Fibroblast of lung (primary cell): ENCODE data around the gene MBLAC1. TPM values are rescaled to one million over a fixed set of nuclear protein-coding genes. Genes with fewer than 3 reads are reported as not detected.

ENCODE experiments used
- DNase-seq, 2 donors: peaks; one replicate each; pipeline versions ENCODE4 v3.0.0 to v3.0.0-alpha.2; 2010; ENCODE audit warnings: low read depth in 2 of 2
- H2AFZ ChIP-seq: 2 replicates; pipeline ENCODE4 v1.5.1; 2012; ENCODE audit warnings: low read length, control low read depth, inconsistent platforms
- H3K27ac ChIP-seq: 2 replicates; pipeline ENCODE4 v1.5.1; 2011; ENCODE audit warnings: low read length, control low read depth; ENCODE audit not compliant: insufficient read depth
- H3K27me3 ChIP-seq: 2 replicates; pipeline ENCODE4 v1.5.1; 2011; ENCODE audit warnings: mild to moderate bottlenecking, low read length; ENCODE audit not compliant: control insufficient read depth, insufficient read depth
- H3K36me3 ChIP-seq: 2 replicates; pipeline ENCODE4 v1.5.1; 2011; ENCODE audit warnings: low read length; ENCODE audit not compliant: control insufficient read depth, insufficient read depth
- H3K4me1 ChIP-seq: 2 replicates; pipeline ENCODE4 v1.5.1; 2011; ENCODE audit warnings: low read length; ENCODE audit not compliant: control insufficient read depth, insufficient read depth; ENCODE audit errors: extremely low read depth
- H3K4me2 ChIP-seq: 2 replicates; pipeline ENCODE4 v1.5.1; 2011; ENCODE audit warnings: low read length, control low read depth; ENCODE audit not compliant: insufficient read depth; ENCODE audit errors: extremely low read depth
- H3K4me3 ChIP-seq, 4 experiments: fragments of 200-600 bp in 1 of 4; sonication (generic) in 1 of 4; replicated peaks in 1 of 4; 2 replicates each; pipeline ENCODE4 v1.5.1; 2011 to 2016; ENCODE audit warnings: low read length in 4 of 4, low read depth in 3 of 4, mild to moderate bottlenecking in 3 of 4, control low read depth in 2 of 4, inconsistent platforms in 1 of 4, mixed read lengths in 1 of 4; ENCODE audit not compliant: insufficient read depth in 1 of 4; ENCODE audit errors: control extremely low read depth in 1 of 4
- H3K79me2 ChIP-seq: 2 replicates; pipeline ENCODE4 v1.5.1; 2012; ENCODE audit warnings: mild to moderate bottlenecking, low read length, inconsistent platforms; ENCODE audit not compliant: control insufficient read depth, insufficient read depth
- H3K9ac ChIP-seq: 2 replicates; pipeline ENCODE4 v1.5.1; 2011; ENCODE audit warnings: mild to moderate bottlenecking, low read length, control low read depth; ENCODE audit not compliant: insufficient read depth
- H3K9me3 ChIP-seq: 2 replicates; pipeline ENCODE4 v1.5.1; 2012; ENCODE audit warnings: low read depth, low read length; ENCODE audit not compliant: control insufficient read depth, insufficient read depth
- H4K20me1 ChIP-seq: 2 replicates; pipeline ENCODE4 v1.5.1; 2011; ENCODE audit warnings: low read length; ENCODE audit not compliant: control insufficient read depth, insufficient read depth; ENCODE audit errors: extremely low read depth
- CTCF ChIP-seq, 2 donors: IDR thresholded peaks in 1 of 2; conservative IDR thresholded peaks in 1 of 2; 1 replicate in 1 of 2; 2 replicates in 1 of 2; pipeline ENCODE4 v1.5.1; 2011 to 2012; ENCODE audit warnings: low read length in 2 of 2, control low read depth in 1 of 2, inconsistent platforms in 1 of 2, low read depth in 1 of 2, mild to moderate bottlenecking in 1 of 2
- EZH2 ChIP-seq: IDR thresholded peaks from 2 replicates; pipeline ENCODE4 v1.5.1; 2012; ENCODE audit warnings: low read length, control low read depth, mild to moderate bottlenecking; ENCODE audit errors: missing control alignments
- polyA minus RNA-seq: library from RNA; depleted of rRNA, polyadenylated mRNA; stranded (reverse); fragments of >200 nt; gene quantifications from 2 replicates; pipeline ENCODE4 v1.2.3, GENCODE V29; 2011; ENCODE audit warnings: low replicate concordance
- polyA plus RNA-seq, 2 donors: library from polyadenylated mRNA; depleted of rRNA in 1 of 2; stranded (reverse) in 1 of 2; unstranded in 1 of 2; fragments of >200 nt; gene quantifications; 2 replicates each; pipeline ENCODE4 v1.2.1, GENCODE V29; 2011 to 2012; ENCODE audit warnings: missing spikeins in 1 of 2
- total RNA-seq: library from RNA; depleted of rRNA; stranded (reverse); fragments of >200 nt; gene quantifications from 2 replicates; pipeline ENCODE4 v1.2.1, GENCODE V29; 2014

MBLAC1 gene
- total RNA-seq (1.8 and 2.5 TPM in 2 replicates), polyA plus RNA-seq (0.75 and 1.1 TPM in 2 replicates), polyA minus RNA-seq (not detected in 2 replicates)
- polyA plus RNA-seq (2012), result 1.9 and 2.2 TPM in 2 replicates

- Histone ChIP-seq H3K9ac (peak within 1 kb of the TSS; percentile 92), H2AFZ (peak within 1 kb of the TSS; percentile 96), H3K4me2 (peak within 1 kb of the TSS; percentile 90), H3K9me3 (no peaks in the 10 kb centered on the region), H3K36me3 (peaks cover 3% of the 10 kb centered on the region), H4K20me1 (no peaks in the 10 kb centered on the region), H3K79me2 (no peaks in the 10 kb centered on the region), H3K27me3 (no peaks in the 10 kb centered on the region), H3K4me3 (peak within 1 kb of the TSS; percentile 71 to 95 (median 89)), H3K4me1 (peaks cover 3% of the 10 kb centered on the region), H3K27ac (peak within 1 kb of the TSS; percentile 95)
- DNase-seq, result peak; percentile 90 to 95
- TF ChIP-seq CTCF (conservative IDR thresholded peaks at IDR 0.05 in 1 of 2, IDR thresholded peaks at IDR 0.05 in 1 of 2; ENCODE audit: low read depth in 1 of 2, low read length in 2 of 2), result no peak
- no peak for TF ChIP-seq EZH2
Observed at GRCh38 chr7:100126931-100127865, at the start of gene MBLAC1. Gene MBLAC1 (plus strand): TSS chr7:100126967. CDS start chr7:100127396, 429 bp downstream.

GRCh38 chr7:100077205-100077604 lies 49.6 kb upstream of the MBLAC1 start:
- no peak overlapping the region for H3K4me2 ChIP-seq
- DNase-seq, result no peak
- H4K20me1 ChIP-seq, result no peaks in the 10 kb centered on the region
- peaks cover 3% of the 10 kb centered on the region for H3K4me1 ChIP-seq
- H3K4me3 ChIP-seq, result no peak overlapping the region
- no peak overlapping the region for H3K27ac ChIP-seq
- no peaks in the 10 kb centered on the region for H3K27me3 ChIP-seq
- H3K9me3 ChIP-seq, result peaks cover 3% of the 10 kb centered on the region
- peaks cover 32% of the 10 kb centered on the region for H3K36me3 ChIP-seq
- H3K79me2 ChIP-seq, result peaks cover 43% of the 10 kb centered on the region
- TF ChIP-seq EZH2, result no peak
- no peak for TF ChIP-seq CTCF (conservative IDR thresholded peaks at IDR 0.05 in 1 of 2, IDR thresholded peaks at IDR 0.05 in 1 of 2; ENCODE audit: low read depth in 1 of 2, low read length in 2 of 2)
- H2AFZ ChIP-seq, result no peak overlapping the region
- H3K9ac ChIP-seq, result no peak overlapping the region

GRCh38 chr7:100079024-100079560 lies 47.7 kb upstream of the MBLAC1 start:
- peak overlapping the region in 1 of 4 experiments; percentile 3 for H3K4me3 ChIP-seq
- H3K27me3 ChIP-seq, result no peaks in the 10 kb centered on the region
- H3K27ac ChIP-seq, result no peak overlapping the region
- TF ChIP-seq CTCF (conservative IDR thresholded peaks at IDR 0.05 in 1 of 2, IDR thresholded peaks at IDR 0.05 in 1 of 2; ENCODE audit: low read depth in 1 of 2, low read length in 2 of 2) (no peak), EZH2 (no peak)
- peaks cover 20% of the 10 kb centered on the region for H3K36me3 ChIP-seq
- H4K20me1 ChIP-seq, result no peaks in the 10 kb centered on the region
- no peak for DNase-seq
- H3K9ac ChIP-seq, result no peak overlapping the region
- H3K79me2 ChIP-seq, result peaks cover 43% of the 10 kb centered on the region
- H3K4me1 ChIP-seq, result peaks cover 3% of the 10 kb centered on the region
- no peak overlapping the region for H2AFZ ChIP-seq
- H3K4me2 ChIP-seq, result no peak overlapping the region
- H3K9me3 ChIP-seq, result no peaks in the 10 kb centered on the region
